ENCODE data around the gene POP4.
A peak's percentile ranks its signal among the peaks of the same experiment; 100 is the strongest.

Gene POP4

GRCh38 chr19:29576761-29577648 is 29.1 kb upstream of the POP4 start:
- peak in 1 of 2 donors; percentile 50 for DNase-seq (ENCODE audit: low read depth in 2 of 2)

GRCh38 chr19:29577649-29577963 is 28.5 kb upstream of the POP4 start:
- DNase-seq (ENCODE audit: low read depth in 2 of 2), result no peak

DNA sequence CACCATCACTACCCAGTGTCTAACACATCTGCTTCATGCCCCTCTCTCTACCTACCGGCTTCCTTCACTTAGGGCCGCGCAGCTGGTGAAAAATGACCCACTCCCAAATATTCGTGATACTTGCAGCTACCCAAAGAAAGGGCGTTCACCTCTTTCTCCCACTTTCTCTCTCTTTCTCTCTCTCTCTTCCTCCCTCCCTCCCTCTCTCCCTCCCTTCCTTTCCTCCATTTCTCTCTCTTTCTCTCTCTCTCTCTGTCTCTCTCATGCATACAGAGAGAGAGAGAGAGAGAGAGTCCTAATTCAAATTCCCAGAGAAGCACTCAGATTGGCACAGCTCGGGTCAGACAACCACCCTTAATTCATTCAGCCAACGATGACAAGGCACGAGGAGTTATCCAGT is 27.7 kb upstream of the POP4 start:
- DNase-seq (ENCODE audit: low read depth in 2 of 2), result no peak

DNA sequence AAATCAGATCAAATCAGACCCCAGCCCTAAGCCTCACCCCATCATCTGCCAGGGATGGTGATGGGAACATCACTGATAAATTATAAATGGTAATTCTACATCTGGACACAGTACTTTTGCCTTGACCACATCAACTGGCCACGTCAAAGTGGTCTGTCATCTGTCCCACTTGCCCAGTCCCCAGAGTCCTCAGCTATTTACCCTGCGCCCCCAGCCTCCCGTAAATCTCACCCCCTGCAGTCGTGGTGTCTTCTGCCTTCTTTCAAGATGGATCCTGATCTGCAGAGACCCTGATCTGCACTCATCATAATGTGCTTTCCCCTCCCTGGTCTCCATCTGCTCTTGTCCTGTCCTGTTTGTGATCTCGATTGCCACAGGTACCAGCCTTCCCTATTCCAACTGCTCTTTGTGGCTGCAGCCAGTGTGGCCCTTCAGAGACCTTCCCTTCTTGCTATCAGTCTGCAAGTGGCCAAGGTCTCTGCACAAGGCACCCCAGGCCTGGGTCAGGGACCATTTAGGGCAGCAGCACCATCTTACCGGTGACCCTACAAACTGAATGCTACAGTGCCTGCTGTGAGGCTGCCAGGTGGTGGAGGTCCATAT is 26.7 kb upstream of the POP4 start:
- no peak for DNase-seq (ENCODE audit: low read depth in 2 of 2)

GRCh38 chr19:29581398-29581797 is 24.7 kb upstream of the POP4 start:
- no peak for DNase-seq (ENCODE audit: low read depth in 2 of 2)

GRCh38 chr19:29583196-29583999 is 22.7 kb upstream of the POP4 start:
- no peak for DNase-seq (ENCODE audit: low read depth in 2 of 2)

GRCh38 chr19:29586401-29586800 is 19.7 kb upstream of the POP4 start:
- DNase-seq (ENCODE audit: low read depth in 2 of 2), result no peak

DNA sequence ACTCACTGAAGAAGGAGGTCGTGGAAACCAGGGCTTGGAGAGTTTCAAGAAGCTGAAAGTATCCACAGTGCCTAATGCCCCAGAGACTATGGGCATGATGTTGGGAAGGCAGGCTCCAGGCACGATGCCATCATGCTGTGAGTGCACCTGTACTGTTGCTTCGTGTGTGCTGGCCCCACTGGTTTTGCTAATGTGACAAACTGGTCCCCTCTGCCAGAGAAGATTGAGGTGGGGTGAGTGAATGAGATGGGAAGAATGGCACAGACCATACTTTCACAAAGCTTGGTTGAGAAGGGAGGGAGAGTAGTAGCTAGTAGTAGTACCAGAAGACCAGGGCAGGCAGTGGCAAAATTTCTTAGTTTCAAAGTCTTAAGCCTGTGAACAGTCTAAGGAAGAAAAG is 19.0 kb upstream of the POP4 start:
- DNase-seq (ENCODE audit: low read depth in 2 of 2), result no peak

GRCh38 chr19:29587518-29587986 is 18.5 kb upstream of the POP4 start:
- peak; percentile 67 to 70 for DNase-seq (ENCODE audit: low read depth in 2 of 2)

GRCh38 chr19:29588095-29588494 is 18.0 kb upstream of the POP4 start:
- no peak for DNase-seq (ENCODE audit: low read depth in 2 of 2)

- DNase-seq (ENCODE audit: low read depth in 2 of 2), result no peak
Observed at GRCh38 chr19:29590278-29590677, 15.8 kb upstream of the POP4 start.

DNA sequence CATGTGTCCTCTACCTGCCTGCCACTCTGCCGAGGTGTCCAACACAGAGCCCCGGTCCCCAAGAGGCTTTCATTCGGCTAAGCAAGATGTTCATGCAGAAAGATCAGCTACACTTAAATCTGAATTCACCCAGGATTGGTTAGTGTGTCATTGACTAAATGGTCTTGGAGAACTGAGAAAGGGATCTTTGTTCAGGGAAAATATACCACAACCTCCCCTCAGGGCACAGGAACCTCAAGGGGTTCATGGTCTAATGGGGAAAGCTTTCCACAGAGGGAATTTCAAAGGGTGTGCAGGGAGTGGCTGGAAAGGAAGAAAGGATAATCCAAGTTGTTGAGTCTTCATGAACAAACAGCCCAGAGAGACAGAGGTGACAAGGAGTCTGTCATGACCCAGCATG is 14.4 kb upstream of the POP4 start:
- no peak for DNase-seq (ENCODE audit: low read depth in 2 of 2)

DNA sequence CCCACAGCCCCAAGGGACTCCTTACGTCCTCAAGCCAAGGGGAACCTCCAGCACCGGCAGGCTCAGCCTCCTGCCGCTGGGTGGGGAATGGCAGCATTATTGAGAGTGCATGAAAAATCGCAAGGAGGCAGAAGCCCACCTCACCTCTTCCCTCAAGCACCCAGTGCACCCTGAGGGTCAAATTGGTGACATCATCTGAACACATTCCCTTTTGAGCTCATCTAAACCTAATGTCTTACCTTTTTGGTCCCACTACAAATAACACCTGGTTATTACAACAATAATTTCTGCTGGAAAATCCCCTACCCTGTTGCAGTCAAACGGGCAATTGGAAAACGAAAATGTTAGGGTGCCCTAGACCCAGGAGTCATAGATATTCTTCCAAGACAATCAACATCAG is 12.2 kb upstream of the POP4 start:
- no peak for DNase-seq (ENCODE audit: low read depth in 2 of 2)

DNA sequence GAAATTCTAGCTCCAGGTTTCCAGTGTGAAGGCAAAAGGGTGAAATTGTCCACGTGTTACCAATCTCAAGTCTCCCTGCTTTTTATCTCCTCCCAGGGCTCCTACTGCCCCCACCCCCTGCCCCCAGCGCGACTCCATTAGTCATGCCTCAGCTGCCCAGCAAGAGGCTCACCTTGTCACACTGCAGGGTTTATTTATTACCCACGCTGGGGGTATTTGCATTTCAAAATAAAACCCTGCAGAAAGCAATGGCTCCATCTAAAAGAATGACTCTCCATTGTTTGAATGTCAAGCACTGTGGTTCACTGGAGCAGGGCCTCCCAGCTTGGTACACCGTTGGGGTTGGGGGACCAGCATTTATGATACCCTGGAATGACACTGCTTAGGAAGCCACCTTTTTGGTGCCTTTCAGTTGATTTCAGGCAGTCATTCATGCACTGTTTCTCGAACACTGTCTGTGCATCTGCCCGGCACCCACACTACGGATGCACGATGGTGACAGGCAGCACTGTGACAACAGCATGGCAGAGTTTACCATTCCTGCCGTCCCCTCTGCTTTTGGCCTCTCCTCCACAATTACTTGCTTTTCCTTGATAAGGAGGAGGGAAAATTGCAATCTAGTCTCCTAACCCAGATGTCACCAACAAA is 9.9 kb upstream of the POP4 start:
- DNase-seq (ENCODE audit: low read depth in 2 of 2), result no peak

DNA sequence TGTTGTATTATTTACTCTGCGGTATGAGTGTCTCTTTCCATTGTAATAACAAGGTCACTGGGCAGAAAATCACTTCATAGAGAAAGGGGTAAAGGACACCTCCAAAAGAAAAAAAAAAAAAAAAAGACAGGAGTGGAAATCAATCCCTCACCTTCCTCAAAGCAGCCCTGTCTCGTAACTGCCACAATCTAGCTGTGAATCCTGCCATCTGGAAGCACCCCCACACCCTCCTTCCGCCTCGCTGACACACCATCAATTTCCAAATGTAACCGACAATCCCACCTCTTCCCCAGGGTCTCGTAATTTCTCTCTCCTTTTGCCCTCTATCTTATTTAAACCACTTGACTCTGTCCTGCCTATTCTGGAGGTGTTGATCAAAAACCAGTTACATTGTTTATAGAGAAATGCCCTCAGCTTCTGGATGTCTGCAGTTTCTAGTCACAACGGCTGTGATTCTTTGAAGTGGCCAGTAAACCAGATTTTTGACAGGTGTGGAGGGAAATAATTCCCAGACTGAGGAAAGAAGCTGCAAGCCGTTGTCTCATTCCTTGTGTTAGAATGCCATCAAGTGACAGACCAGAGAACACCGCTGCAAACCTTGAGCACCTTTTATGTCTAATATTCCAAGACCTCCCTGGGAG is 9.1 kb upstream of the POP4 start:
- DNase-seq (ENCODE audit: low read depth in 2 of 2), result no peak

DNA sequence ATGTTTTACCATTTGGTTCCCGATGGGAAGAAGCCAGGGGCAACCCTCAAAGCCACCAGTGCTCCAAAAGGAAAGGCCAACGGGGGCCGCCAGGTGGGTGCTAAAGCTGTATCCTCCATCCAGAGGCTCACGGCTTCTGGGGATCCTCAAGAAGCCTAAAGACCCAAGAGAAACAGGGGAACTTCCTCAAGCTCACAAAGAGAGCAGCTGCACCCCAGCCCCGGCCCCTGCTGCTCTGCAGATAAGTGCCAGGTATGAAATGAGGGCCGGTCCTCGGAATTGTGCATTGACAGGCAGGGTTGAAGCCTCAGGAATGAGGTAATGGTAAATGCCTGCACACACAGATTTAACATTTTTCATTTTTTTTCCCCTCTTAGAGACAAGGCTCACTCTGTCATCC is 8.0 kb upstream of the POP4 start:
- DNase-seq (ENCODE audit: low read depth in 2 of 2), result no peak

DNA sequence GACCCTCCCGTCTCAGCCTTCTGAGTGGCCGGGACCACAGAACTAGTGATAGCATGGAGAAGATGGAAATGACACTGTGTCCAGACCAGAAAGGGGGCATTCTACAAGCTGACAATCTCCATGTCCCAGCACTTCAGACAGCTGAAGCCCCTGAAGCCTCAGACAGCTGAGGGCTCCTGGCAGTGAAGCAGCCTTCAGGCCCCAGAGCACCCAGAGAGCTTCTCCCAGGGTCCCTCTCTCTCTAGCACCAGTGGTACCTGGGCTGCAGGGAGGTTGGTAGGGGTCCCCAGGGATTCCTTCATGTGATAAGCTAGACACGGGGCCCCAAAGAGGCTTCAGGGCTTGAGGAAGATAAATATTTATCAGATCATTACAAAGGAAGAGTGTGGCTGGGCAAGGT is 7.6 kb upstream of the POP4 start:
- no peak for DNase-seq (ENCODE audit: low read depth in 2 of 2)

DNA sequence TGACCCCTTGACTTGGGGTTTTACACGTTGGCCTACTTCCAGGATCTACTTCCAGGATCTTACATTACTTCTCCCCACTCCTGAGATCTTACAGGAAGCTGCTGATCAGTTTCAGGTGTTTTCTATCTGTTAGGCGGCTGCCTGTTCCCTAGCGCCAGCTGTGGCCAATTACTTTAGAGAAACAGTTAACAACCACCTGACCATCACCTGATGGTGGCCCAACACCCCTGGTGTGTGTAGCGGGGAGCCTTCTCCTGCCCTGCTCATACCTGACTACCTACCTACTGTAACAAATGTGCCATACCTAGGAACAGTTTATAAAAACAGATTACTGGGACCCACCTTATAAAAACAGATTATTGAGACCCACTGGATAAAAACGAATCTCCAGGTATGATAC is 2.8 kb upstream of the POP4 start:
- no peak for DNase-seq (ENCODE audit: low read depth in 2 of 2)

GRCh38 chr19:29606420-29606747 is 301 bp downstream of the POP4 start:
- no peak for DNase-seq (ENCODE audit: low read depth in 2 of 2)

GRCh38 chr19:29609636-29610035 is 3.6 kb downstream of the POP4 start:
- DNase-seq (ENCODE audit: low read depth in 2 of 2), result no peak

GRCh38 chr19:29610213-29610573 is 4.1 kb downstream of the POP4 start:
- DNase-seq (ENCODE audit: low read depth in 2 of 2), result no peak
